ENCODE data around the gene TMEM131. TPM values are rescaled to one million over a fixed set of nuclear protein-coding genes. Genes with fewer than 3 reads are reported as not detected.

Gene TMEM131
- total RNA-seq, 6 donors from 2014 or later, result 30.5 to 67.5 (median 39.7) TPM

GRCh38 chr2:97808816-97809215, 186.9 kb downstream of the TMEM131 start:
- H3K27me3 ChIP-seq, result no peaks in the 10 kb centered on the region
- TF ChIP-seq EP300 (IDR thresholded peaks at IDR 0.05) (no peak), POLR2A (IDR thresholded peaks at IDR 0.05) (no peak), CTCF (IDR thresholded peaks at IDR 0.05) (no peak), POLR2AphosphoS5 (IDR thresholded peaks at IDR 0.05) (no peak)
- no peak for DNase-seq
- no peaks in the 10 kb centered on the region for H3K9me3 ChIP-seq
- H3K4me3 ChIP-seq, result no peak overlapping the region
- no peak overlapping the region for H3K27ac ChIP-seq
- peaks cover 6 to 58% (median 15%) of the 10 kb centered on the region in 4 donors for H3K36me3 ChIP-seq
- peaks cover 0 to 6% (median 0%) of the 10 kb centered on the region in 4 donors for H3K4me1 ChIP-seq
- WGBS, 2 donors, result 89 to 93% methylated on average over 4 of the region's 4 CpGs
- ATAC-seq (ENCODE audit: low FRiP score in 2 of 2), result no peak

GRCh38 chr2:97806738-97807618, 188.8 kb downstream of the TMEM131 start:
- DNase-seq, result peak; percentile 75 to 87
- peaks cover 0 to 6% (median 0%) of the 10 kb centered on the region in 4 donors for H3K4me1 ChIP-seq
- no peaks in the 10 kb centered on the region for H3K9me3 ChIP-seq
- no peak overlapping the region for H3K4me3 ChIP-seq
- no peak overlapping the region for H3K27ac ChIP-seq
- H3K27me3 ChIP-seq, result no peaks in the 10 kb centered on the region
- no peak for TF ChIP-seq POLR2A (IDR thresholded peaks at IDR 0.05)
- peak; percentile 76 to 89 (median 86) for TF ChIP-seq CTCF (IDR thresholded peaks at IDR 0.05)
- TF ChIP-seq POLR2AphosphoS5 (IDR thresholded peaks at IDR 0.05), result no peak
- peaks cover 2 to 52% (median 15%) of the 10 kb centered on the region in 4 donors for H3K36me3 ChIP-seq
- ATAC-seq (ENCODE audit: low FRiP score in 2 of 2), result peak; percentile 91 to 96
- 21 to 23% methylated on average over 12 of the region's 12 CpGs for WGBS, 2 donors

- no peaks in the 10 kb centered on the region for H3K27me3 ChIP-seq
- H3K4me1 ChIP-seq, result peaks cover 0 to 6% (median 0%) of the 10 kb centered on the region in 4 donors
- H3K36me3 ChIP-seq, result peaks cover 2 to 52% (median 17%) of the 10 kb centered on the region in 4 donors
- DNase-seq (no peak), ATAC-seq (ENCODE audit: low FRiP score in 2 of 2) (no peak)
- no peaks in the 10 kb centered on the region for H3K9me3 ChIP-seq
- H3K4me3 ChIP-seq, result no peak overlapping the region
- TF ChIP-seq EP300 (IDR thresholded peaks at IDR 0.05) (no peak), POLR2AphosphoS5 (IDR thresholded peaks at IDR 0.05) (no peak), POLR2A (IDR thresholded peaks at IDR 0.05) (no peak), CTCF (IDR thresholded peaks at IDR 0.05) (no peak)
- H3K27ac ChIP-seq, result no peak overlapping the region
- 89 to 97% methylated on average over 1 of the region's 1 CpG for WGBS, 2 donors
Measured at GRCh38 chr2:97805776-97806175, 190.0 kb downstream of the TMEM131 start.

GRCh38 chr2:97801028-97801427, 194.7 kb downstream of the TMEM131 start:
- no peaks in the 10 kb centered on the region for H3K27me3 ChIP-seq
- H3K4me3 ChIP-seq, result no peak overlapping the region
- no peak for TF ChIP-seq POLR2AphosphoS5 (IDR thresholded peaks at IDR 0.05)
- no peak for TF ChIP-seq CTCF (IDR thresholded peaks at IDR 0.05)
- TF ChIP-seq POLR2A (IDR thresholded peaks at IDR 0.05), result no peak
- TF ChIP-seq EP300 (IDR thresholded peaks at IDR 0.05), result no peak
- WGBS, 2 donors, result 95 to 100% methylated on average over 1 of the region's 1 CpG
- no peak for DNase-seq
- H3K36me3 ChIP-seq, result peaks cover 0 to 52% (median 14%) of the 10 kb centered on the region in 4 donors
- H3K4me1 ChIP-seq, result no peaks in the 10 kb centered on the region
- H3K27ac ChIP-seq, result no peak overlapping the region
- ATAC-seq (ENCODE audit: low FRiP score in 2 of 2), result no peak
- H3K9me3 ChIP-seq, result no peaks in the 10 kb centered on the region

Data from upper lobe of left lung (tissue), 6 donors.